ENCODE results near the gene CALN1. TPM values are rescaled to one million over a fixed set of nuclear protein-coding genes. Genes with fewer than 3 reads are reported as not detected.
"Not testable (repeated sequence)": the region's sequence is repeated elsewhere in the genome, so short reads cannot be mapped to it uniquely, and the experiment has no call there.

CALN1 gene
- polyA plus RNA-seq, 5 donors, result 0.16 to 0.40 (median 0.29) TPM

- DNase-seq, result no peak
Observed at GRCh38 chr7:72409638-72410015, 2.5 kb downstream of the CALN1 start.

- DNase-seq, result no peak
Observed at GRCh38 chr7:72408966-72409637, 3.0 kb downstream of the CALN1 start.

GRCh38 chr7:72406820-72407403 is 5.2 kb downstream of the CALN1 start:
- DNase-seq, result no peak

- no peak for DNase-seq
Observed at GRCh38 chr7:72405871-72406270, 6.3 kb downstream of the CALN1 start.

GRCh38 chr7:72405418-72405817 is 6.7 kb downstream of the CALN1 start:
- DNase-seq, result no peak

GRCh38 chr7:72404743-72405142 is 7.4 kb downstream of the CALN1 start:
- DNase-seq, result no peak

GRCh38 chr7:72403458-72404076 is 8.6 kb downstream of the CALN1 start:
- DNase-seq, result no peak

GRCh38 chr7:72394016-72394415 is 18.1 kb downstream of the CALN1 start:
- no peak for DNase-seq

- DNase-seq, result no peak
Observed at GRCh38 chr7:72391821-72392377, 20.2 kb downstream of the CALN1 start.

- no peak for DNase-seq
Observed at GRCh38 chr7:72386118-72386517, 26.0 kb downstream of the CALN1 start.

- no peak for DNase-seq
Observed at GRCh38 chr7:72362246-72362645, 49.9 kb downstream of the CALN1 start.

- no peak for DNase-seq
Observed at GRCh38 chr7:72345208-72345727, 66.9 kb downstream of the CALN1 start.

- DNase-seq, result no peak
Observed at GRCh38 chr7:72343991-72344390, 68.1 kb downstream of the CALN1 start.

- not testable (repeated sequence) for DNase-seq
Observed at GRCh38 chr7:72343354-72343753, 68.8 kb downstream of the CALN1 start.

GRCh38 chr7:72337390-72338167 is 74.6 kb downstream of the CALN1 start:
- no peak for DNase-seq

GRCh38 chr7:72336632-72337389 is 75.3 kb downstream of the CALN1 start:
- no peak for DNase-seq

GRCh38 chr7:72336382-72336631 is 75.8 kb downstream of the CALN1 start:
- DNase-seq, result no peak

- no peak for DNase-seq
Observed at GRCh38 chr7:72335561-72336381, 76.4 kb downstream of the CALN1 start.

- DNase-seq, result no peak
Observed at GRCh38 chr7:72334698-72335097, 77.4 kb downstream of the CALN1 start.

- DNase-seq, result no peak
Observed at GRCh38 chr7:72334066-72334465, 78.1 kb downstream of the CALN1 start.

- no peak for DNase-seq
Observed at GRCh38 chr7:72326811-72327210, 85.3 kb downstream of the CALN1 start.
